Hepatocyte (in vitro differentiated cells): Measurements from ENCODE around the gene CLCN1. TPM values are rescaled to one million over a fixed set of nuclear protein-coding genes. Genes with fewer than 3 reads are reported as not detected.

Experiments used
- DNase-seq: peaks from one replicate; pipeline ENCODE4 v3.0.0-alpha.2; 2016; ENCODE audit warnings: low spot score
- H2AFZ ChIP-seq: fragments of 200-600 bp; sonication (generic); 2 replicates; pipeline ENCODE4 v1.6.0; 2016; ENCODE audit warnings: antibody characterized with exemption, mild to moderate bottlenecking
- H3K27ac ChIP-seq: fragments of 200-600 bp; sonication (generic); 2 replicates; pipeline ENCODE4 v1.5.1; 2016; ENCODE audit warnings: mild to moderate bottlenecking
- H3K27me3 ChIP-seq: fragments of 200-600 bp; sonication (generic); 2 replicates; pipeline ENCODE4 v1.6.1; 2016
- H3K36me3 ChIP-seq: fragments of 200-600 bp; sonication (generic); replicated peaks from 2 replicates; pipeline ENCODE4 v1.5.1; 2016; ENCODE audit warnings: low read depth; ENCODE audit not compliant: insufficient read depth
- H3K4me1 ChIP-seq: fragments of 200-600 bp; sonication (generic); 2 replicates; pipeline ENCODE4 v1.5.1; 2016; ENCODE audit warnings: mild to moderate bottlenecking, moderate library complexity; ENCODE audit not compliant: insufficient read depth
- H3K4me2 ChIP-seq: fragments of 200-600 bp; sonication (generic); 2 replicates; pipeline ENCODE4 v1.6.0; 2016
- H3K4me3 ChIP-seq: fragments of 200-600 bp; sonication (generic); 2 replicates; pipeline ENCODE4 v1.5.1; 2016; ENCODE audit warnings: mild to moderate bottlenecking
- H3K79me2 ChIP-seq: fragments of 200-600 bp; sonication (generic); 2 replicates; pipeline ENCODE4 v1.6.0; 2017; ENCODE audit warnings: mild to moderate bottlenecking
- H3K9me2 ChIP-seq: fragments of 200-600 bp; sonication (generic); replicated peaks from 2 replicates; pipeline ENCODE4 v1.6.0; 2017; ENCODE audit warnings: mild to moderate bottlenecking; ENCODE audit not compliant: insufficient read depth
- H3K9me3 ChIP-seq: fragments of 200-600 bp; sonication (generic); 2 replicates; pipeline ENCODE4 v1.5.1; 2016; ENCODE audit warnings: low read depth, mild to moderate bottlenecking
- H4K20me1 ChIP-seq: fragments of 200-600 bp; sonication (generic); 2 replicates; pipeline ENCODE4 v1.6.0; 2016; ENCODE audit warnings: mild to moderate bottlenecking; ENCODE audit not compliant: insufficient read depth, poor library complexity, severe bottlenecking
- CTCF ChIP-seq: fragments of 200-600 bp; sonication (generic); IDR thresholded peaks from 2 replicates; pipeline ENCODE4 v1.5.1; 2016; ENCODE audit warnings: antibody characterized with exemption, mild to moderate bottlenecking; ENCODE audit not compliant: poor library complexity
- EZH2 ChIP-seq: fragments of 200-600 bp; sonication (generic); IDR thresholded peaks from 2 replicates; pipeline ENCODE4 v1.6.1; 2016; ENCODE audit warnings: antibody characterized with exemption, mild to moderate bottlenecking, borderline replicate concordance
- EZH2phosphoT487 ChIP-seq: fragments of 200-600 bp; sonication (generic); IDR thresholded peaks from one replicate; pipeline ENCODE4 v1.6.1; 2018; ENCODE audit warnings: antibody characterized with exemption, mild to moderate bottlenecking, low read depth, moderate library complexity; ENCODE audit not compliant: unreplicated experiment, severe bottlenecking
- WGBS: methylation state at CpG from one replicate; pipeline ENCODE4 v1.1.6; 2016; ENCODE audit warnings: low lambda C conversion rate; ENCODE audit errors: missing lambda C conversion rate; 5-methylcytosine and 5-hydroxymethylcytosine counted together
- polyA plus RNA-seq: library from polyadenylated mRNA; unstranded; fragments of >200 nt; fragmentation: Nextera tagmentation; extraction: Ambion mirVana; gene quantifications from 2 replicates; pipeline ENCODE4 v1.2.1, GENCODE V29; 2016
- total RNA-seq: library from RNA; depleted of rRNA; stranded (reverse); fragments of >200 nt; gene quantifications from 2 replicates; pipeline ENCODE4 v1.2.3, GENCODE V29; 2014

Gene CLCN1
- total and polyA plus RNA-seq, 2 experiments from 2014 or later: 0.07 TPM; not detected in 1

- no peaks in the 10 kb centered on the region for H3K9me3 ChIP-seq
- peaks cover 51% of the 10 kb centered on the region for H3K4me1 ChIP-seq
- 86% methylated on average over 1 of the region's 1 CpG for WGBS
- H3K79me2 ChIP-seq: peaks cover 53% of the 10 kb centered on the region
- H3K27ac ChIP-seq: no peak overlapping the region
- peaks cover 59% of the 10 kb centered on the region for H4K20me1 ChIP-seq
- DNase-seq: no peak
- H3K4me2 ChIP-seq: peak overlapping the region; percentile 89
- TF ChIP-seq EZH2: no peak
- no peak for TF ChIP-seq EZH2phosphoT487
- no peak for TF ChIP-seq CTCF
- H2AFZ ChIP-seq: no peak overlapping the region
- H3K9me2 ChIP-seq: no peaks in the 10 kb centered on the region
- no peak overlapping the region for H3K4me3 ChIP-seq
- H3K36me3 ChIP-seq: no peaks in the 10 kb centered on the region
- no peaks in the 10 kb centered on the region for H3K27me3 ChIP-seq
Observed at GRCh38 chr7:143383642-143383957, 67.7 kb downstream of the CLCN1 start.

GRCh38 chr7:143384148-143384547 is 68.2 kb downstream of the CLCN1 start:
- H2AFZ ChIP-seq: no peak overlapping the region
- peaks cover 59% of the 10 kb centered on the region for H4K20me1 ChIP-seq
- no peaks in the 10 kb centered on the region for H3K27me3 ChIP-seq
- DNase-seq: no peak
- H3K27ac ChIP-seq: no peak overlapping the region
- TF ChIP-seq CTCF (no peak), EZH2 (no peak), EZH2phosphoT487 (no peak)
- H3K4me3 ChIP-seq: no peak overlapping the region
- H3K9me2 ChIP-seq: no peaks in the 10 kb centered on the region
- no peaks in the 10 kb centered on the region for H3K9me3 ChIP-seq
- peaks cover 50% of the 10 kb centered on the region for H3K79me2 ChIP-seq
- H3K4me2 ChIP-seq: peak overlapping the region; percentile 89
- 87% methylated on average over 5 of the region's 5 CpGs for WGBS
- H3K36me3 ChIP-seq: no peaks in the 10 kb centered on the region
- H3K4me1 ChIP-seq: peaks cover 45% of the 10 kb centered on the region

- Histone ChIP-seq H3K4me3 (no peak overlapping the region), H3K9me2 (no peaks in the 10 kb centered on the region), H3K4me1 (peaks cover 37% of the 10 kb centered on the region), H4K20me1 (peaks cover 59% of the 10 kb centered on the region), H3K79me2 (peaks cover 46% of the 10 kb centered on the region), H3K9me3 (no peaks in the 10 kb centered on the region), H3K4me2 (peak overlapping the region; percentile 89), H3K27me3 (no peaks in the 10 kb centered on the region), H3K27ac (no peak overlapping the region), H3K36me3 (no peaks in the 10 kb centered on the region), H2AFZ (no peak overlapping the region)
- no peak for TF ChIP-seq CTCF
- TF ChIP-seq EZH2phosphoT487: no peak
- TF ChIP-seq EZH2: no peak
- 86% methylated on average over 14 of the region's 14 CpGs for WGBS
- DNase-seq: no peak
Observed at GRCh38 chr7:143384661-143385631, 69.0 kb downstream of the CLCN1 start.
